OCI-LY1 (cell line): Measurements from ENCODE around the gene DMBT1.

Experiments
- CTCF ChIP-seq: fragments of 200-600 bp; sonication (generic), shearing (Covaris generic); IDR thresholded peaks from 2 replicates; pipeline ENCODE4 v1.5.1; 2017; ENCODE audit warnings: mild to moderate bottlenecking, antibody characterized with exemption, low read length, moderate library complexity, mixed read lengths
- EZH2 ChIP-seq: fragments of 200-600 bp; sonication (generic), shearing (Covaris generic); IDR thresholded peaks from 2 replicates; pipeline ENCODE4 v1.8.0; 2017; ENCODE audit warnings: borderline replicate concordance, mixed run types, mild to moderate bottlenecking, antibody characterized with exemption, low read length, moderate library complexity, mixed read lengths

- TF ChIP-seq CTCF (no peak), EZH2 (no peak)
Observed at GRCh38 chr10:122532601-122533296, 27.8 kb upstream of the DMBT1 start.
